ENCODE results near the gene RIOK3.
A peak's percentile ranks its signal among the peaks of the same experiment; 100 is the strongest.

RIOK3 gene

GRCh38 chr18:23437357-23438045, 15.6 kb upstream of the RIOK3 start:
- no peak for DNase-seq (ENCODE audit: low read depth)
- H3K4me3 ChIP-seq (ENCODE audit: low read length), result peak overlapping the region; percentile 75
- no peak for TF ChIP-seq CTCF (conservative IDR thresholded peaks at IDR 0.05; ENCODE audit: low read depth, low read length)

- H3K4me3 ChIP-seq (ENCODE audit: low read length), result peak overlapping the region; percentile 75
- TF ChIP-seq CTCF (conservative IDR thresholded peaks at IDR 0.05; ENCODE audit: low read depth, low read length), result no peak
- DNase-seq (ENCODE audit: low read depth), result no peak
These were observed 15.1 kb upstream of the RIOK3 start for GRCh38 chr18:23438046-23438377.

GRCh38 chr18:23438608-23439366, 14.3 kb upstream of the RIOK3 start:
- TF ChIP-seq CTCF (conservative IDR thresholded peaks at IDR 0.05; ENCODE audit: low read depth, low read length), result no peak
- H3K4me3 ChIP-seq (ENCODE audit: low read length), result no peak overlapping the region
- no peak for DNase-seq (ENCODE audit: low read depth)

- no peak for DNase-seq (ENCODE audit: low read depth)
- H3K4me3 ChIP-seq (ENCODE audit: low read length), result no peak overlapping the region
- no peak for TF ChIP-seq CTCF (conservative IDR thresholded peaks at IDR 0.05; ENCODE audit: low read depth, low read length)
These were observed 13.0 kb upstream of the RIOK3 start for GRCh38 chr18:23440131-23440530.

- DNase-seq (ENCODE audit: low read depth), result no peak
- no peak overlapping the region for H3K4me3 ChIP-seq (ENCODE audit: low read length)
- TF ChIP-seq CTCF (conservative IDR thresholded peaks at IDR 0.05; ENCODE audit: low read depth, low read length), result no peak
These were observed 10.1 kb upstream of the RIOK3 start for GRCh38 chr18:23442958-23443357.

GRCh38 chr18:23448291-23448690, 4.8 kb upstream of the RIOK3 start:
- no peak for TF ChIP-seq CTCF (conservative IDR thresholded peaks at IDR 0.05; ENCODE audit: low read depth, low read length)
- no peak for DNase-seq (ENCODE audit: low read depth)
- H3K4me3 ChIP-seq (ENCODE audit: low read length), result no peak overlapping the region

GRCh38 chr18:23450022-23450421, 3.1 kb upstream of the RIOK3 start:
- no peak for DNase-seq (ENCODE audit: low read depth)
- no peak overlapping the region for H3K4me3 ChIP-seq (ENCODE audit: low read length)
- no peak for TF ChIP-seq CTCF (conservative IDR thresholded peaks at IDR 0.05; ENCODE audit: low read depth, low read length)

All from retinal pigment epithelial cell (primary cell).